Epithelial cell of proximal tubule (primary cell): ENCODE data around the gene MAMSTR. TPM values are rescaled to one million over a fixed set of nuclear protein-coding genes. Genes with fewer than 3 reads are reported as not detected.
"Not testable (repeated sequence)": the region's sequence is repeated elsewhere in the genome, so short reads cannot be mapped to it uniquely, and the experiment has no call there.

Source experiments
- DNase-seq: peaks from one replicate; pipeline ENCODE4 v3.0.0-alpha.2; 2011; ENCODE audit warnings: low read depth
- H3K4me3 ChIP-seq: 2 replicates; pipeline ENCODE4 v1.5.1; 2011; ENCODE audit warnings: low read depth, mild to moderate bottlenecking, low read length
- CTCF ChIP-seq: conservative IDR thresholded peaks from 2 replicates; pipeline ENCODE4 v1.5.1; 2012; ENCODE audit warnings: low read depth, mild to moderate bottlenecking, low read length
- total RNA-seq: library from RNA; depleted of rRNA; stranded (reverse); fragments of >200 nt; gene quantifications from 2 replicates; pipeline ENCODE4 v1.2.3, GENCODE V29; 2015

The MAMSTR gene
- total RNA-seq, 1 donor from 2014 or later, result 1.5 TPM

DNA sequence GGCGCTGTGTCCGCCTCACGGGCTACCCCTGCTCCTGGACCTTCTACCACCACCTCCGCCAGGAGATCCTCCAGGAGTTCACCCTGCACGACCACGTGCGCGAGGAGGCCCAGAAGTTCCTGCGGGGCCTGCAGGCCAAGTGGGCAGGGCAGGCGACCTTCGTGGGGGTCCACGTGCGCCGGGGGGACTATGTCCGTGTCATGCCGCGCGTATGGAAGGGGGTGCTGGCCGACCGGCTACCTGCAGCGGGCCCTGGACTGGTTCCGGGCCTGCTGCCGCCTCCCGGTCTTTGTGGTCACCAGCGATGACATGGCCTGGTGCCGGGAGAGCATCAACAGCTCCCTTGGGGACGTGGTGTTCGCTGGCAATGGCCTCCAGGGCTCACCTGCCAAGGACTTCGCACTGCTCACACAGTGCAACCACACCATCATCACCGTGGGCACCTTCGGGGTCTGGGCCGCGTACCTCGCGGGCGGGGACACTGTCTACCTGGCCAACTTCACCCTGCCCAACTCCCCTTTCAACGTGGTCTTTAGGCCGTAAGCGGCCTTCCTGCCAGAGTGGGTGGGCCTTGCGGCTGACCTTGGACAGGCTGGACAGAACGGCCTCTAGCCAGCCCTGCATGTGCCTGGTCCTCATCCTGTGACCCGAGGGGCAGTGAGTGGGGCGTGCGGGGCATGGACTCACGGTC lies 38.9 kb downstream of the MAMSTR start:
- DNase-seq, result no peak
- H3K4me3 ChIP-seq, result no peak overlapping the region
- no peak for TF ChIP-seq CTCF

DNA sequence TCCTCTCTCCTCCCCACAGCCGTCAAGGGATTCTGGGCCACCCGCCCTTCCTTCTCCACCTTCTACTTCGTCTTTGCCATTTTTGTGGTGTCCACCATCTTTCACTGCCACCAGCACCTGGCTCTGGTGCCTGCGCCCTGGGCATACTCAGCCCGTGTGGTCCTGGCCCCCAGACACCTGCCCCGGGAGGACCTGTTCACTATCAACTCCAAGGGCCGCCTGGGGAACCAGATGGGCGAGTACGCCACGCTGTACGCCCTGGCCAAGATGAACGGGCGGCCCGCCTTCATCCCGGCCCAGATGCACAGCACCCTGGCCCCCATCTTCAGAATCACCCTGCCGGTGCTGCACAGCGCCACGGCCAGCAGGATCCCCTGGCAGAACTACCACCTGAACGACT lies 39.5 kb downstream of the MAMSTR start:
- DNase-seq, H3K4me3 ChIP-seq: not testable (repeated sequence)

GRCh38 chr19:48678201-48678600 lies 41.3 kb downstream of the MAMSTR start:
- no peak for TF ChIP-seq CTCF
- H3K4me3 ChIP-seq, result no peak overlapping the region
- DNase-seq, result no peak

GRCh38 chr19:48676887-48677286 lies 42.6 kb downstream of the MAMSTR start:
- no peak for TF ChIP-seq CTCF
- DNase-seq, result no peak

DNA sequence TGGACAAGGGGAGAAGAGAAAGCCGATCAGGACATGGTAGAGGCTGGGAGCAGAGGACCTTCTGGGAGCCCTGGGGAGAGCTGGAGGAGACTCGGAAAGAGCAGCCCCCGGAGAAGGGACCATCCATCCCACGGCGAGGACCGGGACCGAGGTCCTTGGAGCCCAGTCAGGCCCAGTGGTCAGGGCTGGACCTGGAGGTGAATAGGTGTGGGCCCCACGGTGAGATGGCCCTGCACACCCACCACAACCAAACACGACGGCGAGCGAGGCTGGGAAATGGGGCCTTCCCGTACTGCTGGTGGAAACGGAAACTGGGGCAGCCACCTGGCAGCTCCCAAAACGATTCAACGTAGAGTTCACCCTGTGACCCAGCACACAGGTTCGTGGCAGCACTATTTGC lies 43.0 kb downstream of the MAMSTR start:
- DNase-seq, result no peak
- no peak overlapping the region for H3K4me3 ChIP-seq
- TF ChIP-seq CTCF, result no peak

More at GRCh38 chr19:48676887-48677286, 42.6 kb downstream of the MAMSTR start:
- H3K4me3 ChIP-seq, result no peak overlapping the region

DNA sequence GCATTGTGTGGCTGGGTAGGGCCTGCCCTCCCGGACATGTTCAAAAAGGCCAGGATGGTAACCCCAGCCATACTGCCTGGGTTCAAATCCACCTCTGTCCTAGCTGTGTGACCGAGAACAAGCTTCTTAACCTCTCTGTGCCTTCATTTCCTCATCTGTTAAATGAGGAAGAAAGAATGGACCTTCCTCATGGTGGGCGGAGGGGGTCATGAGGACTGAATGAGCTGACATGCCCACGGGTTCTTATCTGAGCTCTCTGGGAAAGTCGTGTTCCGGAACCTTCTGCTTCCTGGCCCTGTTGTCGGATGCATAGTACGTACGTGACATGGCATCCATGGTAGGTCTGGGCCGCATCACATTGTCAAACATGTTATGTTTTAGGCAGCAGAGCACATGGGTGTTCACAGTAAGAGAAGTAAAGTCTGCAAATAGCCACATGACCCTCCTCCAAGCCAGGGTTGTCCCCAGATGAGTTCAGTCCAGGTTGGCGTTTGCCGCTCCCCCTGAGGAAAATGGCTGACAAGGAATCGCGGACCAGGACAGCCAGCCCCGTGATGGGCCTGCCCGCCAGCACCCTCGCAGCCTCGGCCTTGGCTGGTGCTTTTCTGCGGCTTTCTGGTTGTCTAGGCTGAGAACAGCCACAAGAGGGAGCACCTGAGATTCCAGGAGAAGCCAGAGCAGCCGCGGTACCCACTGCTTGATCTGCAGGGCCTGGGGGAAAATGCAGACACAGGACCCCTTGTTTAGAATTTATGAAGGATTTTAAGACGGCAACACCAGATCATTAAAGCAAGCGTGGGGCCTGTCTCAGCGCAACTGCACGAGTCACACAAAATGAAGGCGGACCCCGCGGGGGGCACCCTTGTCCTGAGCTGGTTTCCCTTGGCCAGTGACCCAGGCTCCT lies 44.4 kb downstream of the MAMSTR start:
- no peak overlapping the region for H3K4me3 ChIP-seq
- TF ChIP-seq CTCF, result peak; percentile 85
- no peak for DNase-seq

DNA sequence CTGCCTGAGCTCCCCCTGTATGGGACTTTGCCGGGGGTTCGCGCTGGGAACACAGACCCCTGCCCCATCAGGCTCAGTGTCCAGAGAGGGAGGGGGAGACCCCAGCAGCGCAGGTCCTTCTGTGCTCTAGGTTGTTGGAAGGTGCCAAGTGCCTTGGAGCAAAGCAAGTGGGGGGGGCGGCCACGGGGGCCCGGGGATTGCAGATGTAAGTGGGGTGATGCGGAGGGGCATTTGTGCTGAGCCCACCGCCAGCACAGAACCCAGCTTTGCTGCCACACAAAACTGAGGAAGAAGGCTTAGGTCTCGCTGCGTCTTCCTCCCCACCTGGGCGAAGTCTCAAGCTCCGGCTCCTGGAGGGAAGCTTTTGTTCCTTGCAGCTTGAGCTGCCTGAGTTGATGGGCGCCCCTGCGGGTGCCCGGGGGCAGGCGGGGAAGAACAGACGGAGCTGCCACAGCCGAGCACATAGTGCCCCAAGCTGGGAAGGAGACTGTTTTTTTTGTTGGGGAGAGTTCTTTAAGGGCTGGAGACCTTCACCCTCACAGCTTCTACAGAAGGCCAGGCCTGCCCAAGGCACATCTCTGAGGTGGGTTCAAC lies 45.2 kb downstream of the MAMSTR start:
- DNase-seq, result no peak
- H3K4me3 ChIP-seq, result no peak overlapping the region
- no peak for TF ChIP-seq CTCF
